HG02678 (cell line): ENCODE measurements around the gene MEGF6.

Experiments
- ATAC-seq: cut with Tn5 transposase; IDR thresholded peaks from one replicate; pipeline ENCODE4 v1.9.1; 2021; ENCODE audit warnings: mild to moderate bottlenecking, moderate library complexity; ENCODE audit not compliant: unreplicated experiment

Gene MEGF6

GRCh38 chr1:3610527-3611169 is 660 bp downstream of the MEGF6 start:
- ATAC-seq: no peak

GRCh38 chr1:3609769-3610526 is 1.4 kb downstream of the MEGF6 start:
- no peak for ATAC-seq

- ATAC-seq: no peak
Observed at GRCh38 chr1:3609016-3609768, 2.1 kb downstream of the MEGF6 start.

GRCh38 chr1:3608154-3608553 is 3.2 kb downstream of the MEGF6 start:
- no peak for ATAC-seq

- ATAC-seq: no peak
Observed at GRCh38 chr1:3607703-3608065, 3.6 kb downstream of the MEGF6 start.

GRCh38 chr1:3606779-3607702 is 4.3 kb downstream of the MEGF6 start:
- ATAC-seq: no peak

- ATAC-seq: no peak
Observed at GRCh38 chr1:3604997-3605823, 6.1 kb downstream of the MEGF6 start.

- no peak for ATAC-seq
Observed at GRCh38 chr1:3604468-3604974, 6.8 kb downstream of the MEGF6 start.

- ATAC-seq: no peak
Observed at GRCh38 chr1:3603571-3604467, 7.5 kb downstream of the MEGF6 start.

GRCh38 chr1:3603156-3603555 is 8.2 kb downstream of the MEGF6 start:
- ATAC-seq: no peak

GRCh38 chr1:3602375-3602774 is 8.9 kb downstream of the MEGF6 start:
- ATAC-seq: no peak

- ATAC-seq: no peak
Observed at GRCh38 chr1:3601743-3602142, 9.6 kb downstream of the MEGF6 start.

GRCh38 chr1:3600354-3600753 is 11.0 kb downstream of the MEGF6 start:
- ATAC-seq: no peak

GRCh38 chr1:3599816-3600215 is 11.5 kb downstream of the MEGF6 start:
- no peak for ATAC-seq

- no peak for ATAC-seq
Observed at GRCh38 chr1:3599286-3599811, 12.0 kb downstream of the MEGF6 start.

- no peak for ATAC-seq
Observed at GRCh38 chr1:3598522-3599285, 12.6 kb downstream of the MEGF6 start.

- no peak for ATAC-seq
Observed at GRCh38 chr1:3598051-3598491, 13.2 kb downstream of the MEGF6 start.

GRCh38 chr1:3597599-3597964 is 13.7 kb downstream of the MEGF6 start:
- no peak for ATAC-seq
